HTR-8/SVneo (cell line): ENCODE data around the gene HABP4.

Experiments
- DNase-seq: peaks from one replicate; pipeline ENCODE4 v3.0.0; 2011; ENCODE audit warnings: low spot score, mixed read lengths; ENCODE audit not compliant: insufficient read length
- FAIRE-seq: peaks from 2 replicates; lab custom pipeline; 2011; peaks lifted over from hg19 to GRCh38; lab: Jason Lieb, UNC

HABP4 gene, protein sequence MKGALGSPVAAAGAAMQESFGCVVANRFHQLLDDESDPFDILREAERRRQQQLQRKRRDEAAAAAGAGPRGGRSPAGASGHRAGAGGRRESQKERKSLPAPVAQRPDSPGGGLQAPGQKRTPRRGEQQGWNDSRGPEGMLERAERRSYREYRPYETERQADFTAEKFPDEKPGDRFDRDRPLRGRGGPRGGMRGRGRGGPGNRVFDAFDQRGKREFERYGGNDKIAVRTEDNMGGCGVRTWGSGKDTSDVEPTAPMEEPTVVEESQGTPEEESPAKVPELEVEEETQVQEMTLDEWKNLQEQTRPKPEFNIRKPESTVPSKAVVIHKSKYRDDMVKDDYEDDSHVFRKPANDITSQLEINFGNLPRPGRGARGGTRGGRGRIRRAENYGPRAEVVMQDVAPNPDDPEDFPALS

DNA sequence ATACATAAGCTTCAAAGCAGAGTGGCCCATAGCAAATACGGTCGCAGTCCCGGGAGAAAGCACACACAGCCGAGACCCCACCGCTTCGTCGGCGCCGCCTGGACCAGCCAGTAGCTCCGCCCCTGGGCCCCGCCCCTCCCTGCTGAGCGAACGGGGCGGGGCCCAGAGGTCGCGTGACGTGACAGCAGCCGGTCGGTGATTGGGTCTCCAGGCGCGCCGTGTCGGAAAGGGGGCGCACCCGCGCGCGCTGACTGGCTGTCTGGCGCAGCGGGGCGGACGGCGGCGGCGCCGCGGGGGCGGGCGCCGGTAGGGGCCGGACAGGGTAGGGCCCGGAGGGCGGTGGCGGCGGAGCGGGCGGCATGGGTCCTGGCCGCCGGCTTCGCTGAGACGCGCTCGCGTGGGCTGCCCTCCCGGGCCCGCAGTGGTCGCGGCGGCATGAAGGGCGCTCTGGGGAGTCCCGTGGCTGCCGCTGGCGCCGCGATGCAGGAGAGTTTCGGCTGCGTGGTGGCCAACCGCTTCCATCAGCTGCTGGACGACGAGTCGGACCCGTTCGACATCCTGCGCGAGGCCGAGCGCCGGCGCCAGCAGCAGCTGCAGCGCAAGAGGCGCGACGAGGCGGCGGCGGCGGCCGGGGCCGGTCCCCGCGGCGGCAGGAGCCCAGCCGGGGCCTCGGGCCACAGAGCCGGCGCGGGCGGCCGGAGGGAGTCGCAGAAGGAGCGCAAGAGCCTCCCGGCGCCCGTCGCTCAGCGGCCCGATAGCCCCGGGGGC, at the start of gene HABP4:
Gene HABP4 (plus strand): TSS at position 325 of the 768 bp plus-strand sequence. CDS start 111 bp downstream, at position 436.
- FAIRE-seq (peak; percentile 82), DNase-seq (peak; percentile 88)

DNA sequence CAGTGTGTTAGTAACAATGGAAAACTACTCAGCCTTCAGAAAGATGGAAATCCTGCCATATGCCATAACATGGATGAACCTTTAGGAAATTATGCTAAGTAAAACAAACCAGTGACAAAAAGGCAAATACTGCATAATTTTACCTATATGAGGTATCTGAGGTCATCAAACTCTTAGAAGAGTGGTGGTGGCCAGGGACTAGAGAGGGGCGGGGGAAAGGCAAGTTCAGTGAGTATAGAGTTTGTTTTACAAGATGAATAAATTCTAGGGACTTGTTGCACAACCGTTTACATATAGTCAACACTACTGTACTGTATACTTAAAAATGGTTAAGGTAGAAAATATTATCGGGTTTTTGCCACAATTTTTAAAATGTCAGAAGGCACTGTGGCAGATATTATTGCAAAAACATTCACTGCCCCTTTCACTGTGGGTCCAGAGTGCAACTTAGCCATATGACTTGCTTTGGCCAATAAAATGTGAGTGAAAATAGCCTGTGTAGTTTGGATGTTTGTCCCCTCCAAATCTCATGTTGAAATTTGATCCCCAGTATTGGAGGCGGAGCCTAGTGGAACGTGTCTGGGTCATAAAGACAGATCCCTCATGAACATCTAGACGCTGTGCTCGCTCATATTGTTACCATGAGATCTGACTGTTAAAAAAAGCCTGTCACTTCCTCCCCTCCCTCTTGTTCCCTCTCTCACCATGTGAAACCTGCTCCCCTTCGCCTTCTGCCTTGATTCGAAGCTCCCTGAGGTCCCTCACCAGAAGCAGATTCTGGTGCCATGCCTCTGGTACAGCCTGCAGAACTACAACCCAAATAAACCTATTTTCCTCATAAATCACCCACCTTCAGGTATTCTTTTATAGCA, 41.3 kb upstream of the HABP4 start:
- no peak for DNase-seq
- FAIRE-seq, result no peak

DNA sequence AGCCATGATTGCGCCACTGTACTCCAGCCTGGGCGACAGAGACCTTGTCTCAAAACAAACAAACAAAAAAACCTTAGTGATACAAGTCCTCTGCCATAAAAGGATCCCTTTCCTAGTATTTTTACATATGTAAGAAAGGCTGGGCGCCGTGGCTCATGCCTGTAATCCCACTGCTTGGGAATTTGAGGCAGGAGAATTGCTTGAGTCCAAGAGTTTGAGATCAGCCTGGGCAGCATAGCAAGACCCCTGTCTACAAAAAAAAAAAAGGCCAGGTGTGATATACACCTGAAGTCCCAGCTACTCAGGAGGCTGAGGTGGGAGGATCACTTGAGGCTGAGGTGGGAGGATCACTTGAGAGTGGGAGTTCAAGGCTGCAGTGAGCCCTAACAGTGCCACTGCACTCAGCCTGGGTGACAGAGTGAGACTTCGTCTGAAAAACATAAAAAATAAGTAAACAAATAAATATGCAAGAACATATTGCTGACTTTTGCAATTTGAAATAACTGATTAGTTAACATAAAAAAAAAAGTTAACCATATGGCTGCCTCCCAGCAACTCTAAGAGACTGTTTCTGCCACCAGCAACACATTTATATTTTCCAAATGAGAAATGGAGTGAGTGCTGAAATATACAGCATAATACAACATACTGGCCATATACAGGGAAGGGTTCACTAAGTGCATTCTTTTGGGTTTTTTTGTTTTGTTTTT, 38.7 kb upstream of the HABP4 start:
- FAIRE-seq (no peak), DNase-seq (no peak)

DNA sequence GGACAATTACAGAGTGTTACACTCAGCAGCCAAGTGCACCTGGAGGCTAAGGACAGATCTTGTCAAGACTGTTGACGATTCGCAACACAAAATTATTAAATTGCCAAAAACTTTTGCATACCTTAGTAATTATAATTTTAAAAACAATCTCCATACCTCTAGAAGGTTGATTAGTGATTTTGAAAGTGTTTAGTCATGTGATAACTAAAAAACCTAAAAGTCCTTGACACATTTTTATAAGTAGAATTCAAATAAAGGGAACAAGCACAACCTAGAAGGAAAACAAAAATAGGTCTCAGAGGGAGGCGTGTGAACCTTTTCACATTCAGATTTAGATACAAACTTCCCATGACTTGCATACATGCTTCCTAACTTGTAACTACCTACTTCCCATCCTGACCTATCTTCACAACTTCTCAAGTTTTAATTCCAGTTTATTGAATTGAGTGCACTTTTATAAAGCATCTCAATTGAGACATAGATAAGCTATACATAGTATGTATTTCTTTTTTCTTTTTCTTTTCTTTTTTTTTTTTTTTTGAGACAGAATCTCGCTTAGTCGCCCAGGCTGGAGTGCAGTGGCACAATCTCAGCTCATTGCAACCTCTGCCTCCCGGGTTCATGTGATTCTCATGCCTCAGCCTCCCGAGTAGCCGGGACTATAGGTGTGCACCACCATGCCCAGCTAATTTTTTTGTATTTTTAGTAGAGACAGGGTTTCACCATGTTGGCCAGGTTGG, 37.6 kb upstream of the HABP4 start:
- FAIRE-seq (no peak), DNase-seq (no peak)

DNA sequence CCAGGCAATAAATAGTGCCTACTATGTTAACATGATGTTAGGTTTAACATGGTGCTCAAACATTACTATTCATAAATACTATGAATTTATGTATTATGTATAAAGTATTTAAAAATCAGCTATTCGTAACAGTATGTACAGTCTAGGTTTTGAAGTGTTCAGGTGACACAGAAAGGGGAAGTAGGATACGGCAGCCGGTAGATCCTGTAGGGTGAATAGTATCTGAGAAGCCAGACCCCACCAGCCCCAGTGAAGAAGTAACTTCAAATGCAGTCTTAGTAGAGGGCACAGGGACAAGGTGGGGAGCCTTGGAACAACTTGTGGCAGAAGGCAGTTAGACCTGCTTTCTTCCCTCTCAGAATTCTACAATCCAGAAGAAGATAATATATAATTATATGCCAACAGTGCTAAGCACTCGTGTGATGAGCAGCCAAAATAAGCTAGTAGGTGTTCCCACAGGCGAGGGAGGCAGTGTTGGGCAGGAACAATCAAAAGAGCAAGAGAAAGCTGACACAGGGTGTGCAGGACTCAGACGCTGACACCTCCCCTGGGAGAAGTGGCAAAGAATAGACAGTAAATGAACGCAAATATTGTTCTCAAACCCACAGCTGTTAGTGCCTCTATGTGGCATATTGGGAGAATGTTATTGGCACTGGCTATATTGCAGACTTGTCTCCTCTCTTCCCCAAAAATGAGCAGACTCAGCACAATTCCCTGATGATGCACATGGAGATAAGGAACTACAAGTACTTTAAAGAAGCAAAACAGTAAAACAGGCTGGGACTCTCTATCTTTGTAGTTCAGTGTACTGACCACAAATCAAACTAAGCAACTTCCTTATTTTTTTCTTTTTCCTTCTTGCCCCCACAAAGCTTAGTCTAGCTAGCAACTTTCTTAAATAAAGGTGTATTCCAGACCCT, 36.4 kb upstream of the HABP4 start:
- DNase-seq (no peak), FAIRE-seq (no peak)

DNA sequence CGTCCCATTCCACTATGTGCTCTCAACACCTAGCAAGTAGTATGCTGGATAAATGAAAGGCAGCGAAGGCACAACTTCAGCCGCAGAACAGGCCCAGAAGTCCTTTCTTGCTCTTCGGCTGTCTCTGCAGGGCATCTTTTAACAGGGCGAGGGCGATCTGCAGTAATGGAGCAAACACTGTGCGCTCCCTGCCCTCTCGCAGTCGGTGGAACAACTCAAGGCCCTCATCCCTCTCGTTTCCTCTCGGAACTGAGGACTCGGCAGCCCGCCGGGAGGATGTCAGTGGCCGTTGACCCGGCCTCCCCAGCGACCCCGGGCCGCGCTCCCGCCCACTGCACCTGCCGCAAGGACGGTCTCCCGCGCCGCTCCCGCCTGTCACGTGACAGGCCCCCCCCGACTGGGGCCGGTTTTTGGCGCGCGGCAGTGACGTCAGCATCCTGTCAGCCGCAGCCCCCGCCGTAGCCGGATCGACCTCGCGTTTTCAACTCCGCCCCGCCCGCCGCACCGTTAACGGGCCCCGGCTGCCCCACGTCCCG, 32.9 kb upstream of the HABP4 start:
- FAIRE-seq (no peak), DNase-seq (peak; percentile 72)

DNA sequence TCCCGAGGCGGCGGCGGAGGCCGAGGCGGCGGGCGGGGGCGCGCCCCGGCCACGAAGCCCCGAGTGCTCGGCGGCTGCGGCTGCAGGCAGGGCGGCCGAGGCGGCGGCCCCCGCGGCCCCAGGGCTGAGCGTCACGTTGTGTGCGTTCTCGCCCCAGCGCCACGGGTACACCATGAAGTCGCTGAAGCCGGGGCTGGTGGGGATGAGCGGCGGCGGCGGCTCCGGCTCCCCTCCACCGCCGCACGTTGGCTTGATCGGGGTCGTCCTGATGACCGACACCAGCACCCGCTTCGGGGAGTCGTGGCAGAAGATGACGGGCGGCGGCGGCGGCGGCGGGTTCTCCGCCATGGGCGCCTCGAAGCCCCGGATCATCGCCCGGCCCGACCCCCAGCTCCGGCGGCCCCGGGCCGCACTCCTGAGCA, 32.3 kb upstream of the HABP4 start:
- no peak for DNase-seq
- no peak for FAIRE-seq

DNA sequence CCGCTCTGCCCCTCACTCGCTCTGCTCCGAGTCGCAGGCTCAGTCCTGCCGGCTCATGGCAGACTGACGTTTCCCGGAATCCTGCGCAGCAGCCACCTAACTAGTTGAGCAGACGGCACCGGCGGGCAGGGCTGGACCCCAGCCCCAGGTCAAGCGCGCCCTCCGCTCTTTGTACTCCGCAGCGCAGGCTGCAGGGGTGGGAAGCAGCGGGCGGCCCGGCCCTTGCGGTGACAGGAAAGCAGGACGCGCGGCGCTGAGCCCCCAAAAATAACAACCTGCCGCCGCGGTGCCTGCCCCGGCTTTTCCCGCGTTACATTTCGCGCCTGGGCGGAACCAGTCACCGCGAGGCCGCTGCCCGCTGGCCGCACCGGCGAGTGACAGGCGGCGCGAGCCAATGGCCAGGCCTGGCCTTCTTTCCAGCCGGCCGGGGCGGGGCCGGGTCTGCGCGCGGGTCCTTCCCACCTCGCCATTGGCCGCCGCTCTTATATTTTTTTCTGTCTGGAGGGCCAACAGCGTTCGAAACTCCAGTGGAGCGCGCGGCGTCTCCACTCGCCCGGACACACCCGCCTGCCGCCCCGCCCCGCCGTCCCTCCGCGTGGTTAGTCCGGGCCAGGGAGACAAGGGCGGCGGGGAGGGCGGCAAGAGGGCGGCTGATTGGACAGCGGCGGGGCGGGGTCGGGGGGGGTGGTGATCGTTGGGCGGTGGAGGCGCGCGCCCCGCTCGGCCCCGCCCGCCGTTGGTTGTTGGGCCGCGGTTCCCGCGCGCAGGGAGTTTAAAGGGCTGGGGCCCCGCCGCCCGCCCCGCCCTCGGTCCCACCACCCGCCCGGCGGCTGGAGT, 31.7 kb upstream of the HABP4 start, which contains the start of gene ZNF367:
Gene ZNF367 (minus strand): TSS at position 288 of the 837 bp plus-strand sequence. CDS start 338 bp downstream, outside the sequence.
- DNase-seq (peak; percentile 86), FAIRE-seq (peak; percentile 55)

DNA sequence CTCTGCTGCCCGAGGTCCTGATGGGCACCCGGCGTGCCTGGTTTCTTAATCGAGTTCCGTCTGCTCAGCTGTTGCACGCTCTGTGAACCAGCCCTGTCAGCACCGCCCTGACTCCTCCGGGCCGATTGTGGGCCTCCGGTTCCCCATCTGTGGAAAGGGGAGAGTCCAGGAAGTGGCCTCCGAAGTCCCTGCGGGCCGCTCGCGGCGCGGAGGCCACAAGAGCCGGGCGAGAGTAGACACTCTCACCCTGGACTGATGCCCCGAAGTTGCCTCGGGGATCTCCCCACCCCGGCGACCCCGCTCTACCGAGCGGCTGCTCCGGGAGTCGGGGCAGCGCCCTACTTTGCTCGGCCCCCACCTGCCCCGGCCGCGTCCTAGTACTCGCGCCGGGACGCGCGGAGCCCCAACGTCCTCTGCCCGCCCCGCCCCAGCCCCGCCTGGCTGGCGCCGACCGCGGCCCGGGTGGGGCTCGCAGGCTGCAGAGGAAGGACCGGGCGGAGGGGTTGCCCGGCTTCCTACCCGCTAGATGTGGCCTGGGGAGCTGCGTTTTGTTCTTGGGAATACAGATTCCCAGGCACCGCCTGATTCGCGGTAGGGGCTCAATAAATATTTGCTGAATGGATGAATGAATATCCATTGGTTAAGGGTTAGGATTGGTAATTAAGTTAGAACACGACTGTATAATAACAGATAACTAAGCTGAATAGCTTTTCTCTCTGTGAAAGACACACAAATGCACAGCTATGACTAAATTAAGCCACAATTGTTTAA, 30.9 kb upstream of the HABP4 start:
- DNase-seq, result peak; percentile 22
- FAIRE-seq, result no peak

DNA sequence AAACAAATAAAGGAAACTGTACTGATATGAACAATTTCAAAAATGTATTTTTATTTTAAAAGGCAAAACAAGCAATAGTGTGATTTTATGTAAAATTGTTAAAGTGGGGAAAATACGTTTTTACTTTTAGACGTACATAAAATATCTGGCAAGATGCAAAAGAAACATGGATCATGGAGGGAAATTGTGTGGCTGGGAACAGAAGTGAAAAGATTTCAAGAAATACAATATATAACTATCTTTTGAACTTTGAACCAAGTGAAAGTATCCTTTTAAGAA, 30.3 kb upstream of the HABP4 start:
- DNase-seq (no peak), FAIRE-seq (no peak)

DNA sequence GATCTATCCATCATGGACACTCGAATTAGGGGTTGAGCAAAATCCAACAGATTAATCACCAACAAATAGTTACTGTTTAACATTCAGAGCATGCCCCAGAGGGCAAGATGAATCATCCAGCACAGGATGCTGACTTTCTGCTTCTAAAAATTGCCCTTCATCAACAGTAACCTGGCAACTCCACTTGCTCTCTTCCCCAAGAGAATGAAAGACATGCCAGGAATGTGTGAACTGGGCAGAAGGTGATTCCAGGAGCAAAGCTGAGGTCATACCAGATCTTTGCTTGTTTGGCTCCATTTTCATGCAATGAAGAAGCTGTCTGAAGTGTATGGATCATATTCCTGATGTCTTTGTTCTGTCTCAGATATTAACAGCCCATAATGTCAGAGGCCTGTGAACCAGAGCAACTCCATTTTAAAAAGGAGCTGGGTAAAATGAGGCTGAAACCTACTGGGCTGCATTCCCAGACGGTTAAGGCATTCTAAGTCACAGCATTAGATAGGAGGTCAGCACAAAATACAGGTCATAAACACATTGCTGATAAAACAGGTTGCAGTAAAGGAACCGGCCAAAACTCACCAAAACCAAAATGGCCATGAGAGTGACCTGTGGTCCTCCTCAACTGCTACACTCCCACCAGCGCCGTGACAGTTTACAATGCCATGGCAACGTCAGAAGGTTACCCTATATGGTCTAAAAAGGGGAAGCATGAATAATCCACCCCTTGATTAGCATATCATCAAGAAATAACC, 29.3 kb upstream of the HABP4 start:
- FAIRE-seq (no peak), DNase-seq (peak; percentile 71)

DNA sequence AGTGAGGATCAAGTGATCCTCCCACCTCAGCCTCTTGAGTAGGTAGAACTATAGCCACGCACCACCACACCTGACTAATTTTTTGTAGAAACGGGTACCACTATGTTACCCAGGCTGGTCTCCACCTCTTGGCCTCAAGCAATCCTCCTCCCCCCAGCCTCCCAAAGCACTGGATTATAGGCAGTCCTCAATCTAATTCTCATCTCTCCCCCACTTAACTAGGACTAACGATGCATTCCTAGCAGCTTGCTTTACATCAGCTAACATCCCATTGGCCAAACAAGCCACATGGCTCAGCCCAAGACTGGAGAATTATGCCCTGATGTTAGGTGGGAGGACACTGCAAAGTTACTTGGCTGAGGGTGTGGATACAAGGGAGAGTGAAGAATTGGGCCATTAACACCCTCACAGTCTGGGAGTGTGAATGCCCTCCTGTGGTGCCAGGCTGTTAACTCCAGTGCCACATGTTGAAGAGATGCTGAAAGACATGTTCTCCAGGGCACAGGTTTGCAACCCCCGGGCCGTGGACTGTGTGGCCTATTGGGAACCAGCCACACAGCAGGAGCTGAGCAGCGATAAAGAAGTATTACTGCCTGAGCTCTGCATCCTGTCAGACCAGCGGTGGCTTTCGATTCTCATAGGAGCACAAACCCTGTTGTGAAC, 26.5 kb upstream of the HABP4 start:
- DNase-seq, result no peak
- no peak for FAIRE-seq

DNA sequence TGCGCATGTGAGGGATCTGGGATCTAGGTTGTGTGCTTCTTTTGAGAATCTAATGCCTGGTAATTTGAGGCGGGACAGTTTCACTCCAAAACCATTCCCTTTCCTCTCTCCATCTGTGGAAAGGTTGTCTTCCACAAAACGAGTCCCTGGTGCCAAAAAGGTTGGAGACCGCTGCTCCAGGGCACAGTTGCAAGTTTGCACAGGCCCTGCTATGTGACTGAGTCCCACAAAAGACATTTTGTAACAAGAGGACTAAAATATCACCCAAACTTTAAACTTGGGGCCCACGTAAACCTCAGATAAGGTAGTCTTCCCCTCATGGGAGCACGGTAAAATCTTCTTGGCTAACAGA, 26.0 kb upstream of the HABP4 start:
- FAIRE-seq (no peak), DNase-seq (no peak)

DNA sequence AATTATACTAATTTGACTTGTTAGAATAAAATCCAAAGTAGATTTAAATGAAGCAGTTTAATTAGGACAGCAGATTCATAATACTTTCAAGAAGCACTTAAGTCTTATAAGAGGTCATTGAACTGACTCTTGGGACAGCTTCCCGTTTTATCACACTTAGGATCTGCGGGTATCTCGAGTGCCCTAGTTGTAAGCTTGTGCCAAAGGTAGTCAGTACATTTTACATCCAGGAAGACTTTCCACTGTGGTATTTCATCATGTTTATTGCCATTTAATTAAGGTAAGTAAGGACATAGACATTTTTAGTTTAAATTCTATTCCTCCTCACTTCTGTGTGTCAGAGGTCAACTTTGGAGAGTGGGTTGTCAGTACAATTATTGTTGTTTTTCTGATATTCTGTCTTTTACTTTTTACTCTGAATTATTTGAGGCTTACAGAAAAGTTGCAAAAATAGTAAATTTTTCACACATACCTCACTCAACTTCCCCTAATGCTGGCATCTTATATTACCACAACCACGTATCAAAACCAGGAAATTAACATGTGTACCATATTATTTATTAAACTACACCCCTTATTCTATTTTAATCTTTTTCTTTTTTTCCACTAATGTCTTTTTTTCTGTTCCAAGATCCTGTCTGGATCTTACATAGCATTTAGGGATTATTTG, 24.3 kb upstream of the HABP4 start:
- no peak for FAIRE-seq
- DNase-seq, result no peak

DNA sequence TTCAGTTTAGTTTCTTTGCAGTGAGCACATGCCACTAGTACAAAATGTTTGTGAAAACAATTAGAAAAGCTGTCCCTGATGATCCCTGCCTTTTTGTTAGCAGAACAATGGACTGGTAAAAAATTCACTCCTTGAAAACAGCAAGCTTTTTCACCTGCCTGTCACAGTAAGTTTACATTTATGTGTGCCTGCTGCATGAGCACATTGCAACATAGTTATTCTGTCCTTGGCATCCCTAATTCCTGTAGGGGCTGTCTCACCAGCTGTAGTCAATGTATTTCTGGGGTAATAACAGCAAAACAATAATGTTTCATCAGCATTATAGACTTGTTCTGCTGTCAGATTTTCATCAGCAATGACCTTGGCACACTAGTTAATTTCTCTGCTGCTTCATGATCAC, 20.2 kb upstream of the HABP4 start:
- FAIRE-seq (no peak), DNase-seq (no peak)
